ENCODE measurements around the gene ATXN1.

DNA sequence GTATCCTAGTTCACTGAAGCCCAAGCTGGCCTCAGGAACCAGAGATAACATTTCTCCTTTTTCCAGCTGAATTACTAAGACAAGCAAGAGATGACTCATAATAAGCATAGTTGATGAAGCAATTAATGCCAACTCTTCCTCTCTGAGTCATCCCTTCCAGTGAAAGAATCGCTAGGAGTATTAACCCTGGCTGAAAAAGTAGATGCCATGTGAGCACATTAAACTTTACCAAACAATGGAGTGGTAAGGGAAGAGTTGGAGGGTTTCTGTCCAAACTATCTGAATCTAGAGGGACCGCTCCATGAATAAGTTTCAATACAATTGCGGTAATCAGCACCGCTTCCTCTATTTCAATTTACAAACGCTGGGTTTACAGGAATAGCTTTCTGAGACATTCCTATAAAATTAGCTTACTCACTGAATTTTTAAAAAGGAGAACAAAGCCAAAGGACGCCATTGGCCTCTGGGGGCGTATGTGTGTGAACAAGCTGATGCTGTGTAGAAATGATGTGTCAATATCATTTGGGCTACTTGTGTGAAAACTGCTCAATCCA is 48.3 kb downstream of the ATXN1 start:
- TF ChIP-seq, protein P1, sequence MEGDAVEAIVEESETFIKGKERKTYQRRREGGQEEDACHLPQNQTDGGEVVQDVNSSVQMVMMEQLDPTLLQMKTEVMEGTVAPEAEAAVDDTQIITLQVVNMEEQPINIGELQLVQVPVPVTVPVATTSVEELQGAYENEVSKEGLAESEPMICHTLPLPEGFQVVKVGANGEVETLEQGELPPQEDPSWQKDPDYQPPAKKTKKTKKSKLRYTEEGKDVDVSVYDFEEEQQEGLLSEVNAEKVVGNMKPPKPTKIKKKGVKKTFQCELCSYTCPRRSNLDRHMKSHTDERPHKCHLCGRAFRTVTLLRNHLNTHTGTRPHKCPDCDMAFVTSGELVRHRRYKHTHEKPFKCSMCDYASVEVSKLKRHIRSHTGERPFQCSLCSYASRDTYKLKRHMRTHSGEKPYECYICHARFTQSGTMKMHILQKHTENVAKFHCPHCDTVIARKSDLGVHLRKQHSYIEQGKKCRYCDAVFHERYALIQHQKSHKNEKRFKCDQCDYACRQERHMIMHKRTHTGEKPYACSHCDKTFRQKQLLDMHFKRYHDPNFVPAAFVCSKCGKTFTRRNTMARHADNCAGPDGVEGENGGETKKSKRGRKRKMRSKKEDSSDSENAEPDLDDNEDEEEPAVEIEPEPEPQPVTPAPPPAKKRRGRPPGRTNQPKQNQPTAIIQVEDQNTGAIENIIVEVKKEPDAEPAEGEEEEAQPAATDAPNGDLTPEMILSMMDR (conservative IDR thresholded peaks at IDR 0.05; ENCODE audit: low read depth, low read length), result peak; percentile 72
- TF ChIP-seq EZH2 (IDR thresholded peaks at IDR 0.05; ENCODE audit: low read length, unreplicated experiment), result no peak

Measured in PC-3 (cell line).